ENCODE data around the gene COL6A2.

COL6A2 gene

DNA sequence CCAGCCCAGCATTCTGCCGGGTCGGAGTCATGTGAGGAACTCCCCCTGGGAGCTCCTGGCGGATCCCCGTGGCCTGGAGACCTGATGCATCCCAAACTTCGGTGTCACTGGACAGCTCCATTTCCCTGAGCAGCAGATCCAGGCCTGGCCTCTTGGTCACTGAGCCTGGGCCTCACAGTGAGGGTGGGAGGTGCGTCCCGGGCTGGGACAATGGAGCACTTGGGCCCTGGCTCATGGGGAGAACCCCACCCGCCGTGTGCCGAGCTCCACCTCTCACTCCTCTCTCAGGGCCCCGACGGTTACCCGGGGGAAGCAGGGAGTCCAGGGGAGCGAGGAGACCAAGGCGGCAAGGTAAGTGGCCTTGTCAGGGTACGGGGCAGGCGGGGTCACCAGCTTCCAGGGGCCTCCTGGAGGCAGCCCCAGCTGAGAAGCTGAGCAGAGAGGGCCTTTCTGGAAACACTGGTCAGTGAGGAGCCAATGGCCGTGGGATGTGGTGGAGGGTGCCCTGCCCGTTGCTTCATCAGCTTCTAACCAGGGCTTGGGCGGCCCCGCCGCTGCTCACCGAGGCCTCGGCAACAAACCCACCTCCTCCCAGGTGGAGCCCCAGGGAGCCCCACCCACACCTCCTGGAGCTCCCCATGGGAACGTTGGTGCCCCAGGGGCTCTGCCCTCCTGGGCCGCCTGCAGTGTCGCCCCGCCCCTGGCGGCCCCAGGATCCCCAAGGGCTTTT, 19.8 kb downstream of the COL6A2 start:
- CTCF ChIA-PET = interaction anchor here (1.8 kb wide), 1 partner anchor 26 kb away, joined by 5 read pairs; no protein-coding TSS in a partner anchor
- TF ChIP-seq NFRKB (IDR thresholded peaks at IDR 0.05) (no peak), BHLHE40 (IDR thresholded peaks at IDR 0.05; ENCODE audit: borderline replicate concordance) (no peak)
- DNase-seq (ENCODE audit: extremely low spot score) = no peak
- POLR2A ChIA-PET = interaction anchor here (1.2 kb wide), 1 partner anchor 13 kb away, joined by 3 read pairs; no protein-coding TSS in a partner anchor

DNA sequence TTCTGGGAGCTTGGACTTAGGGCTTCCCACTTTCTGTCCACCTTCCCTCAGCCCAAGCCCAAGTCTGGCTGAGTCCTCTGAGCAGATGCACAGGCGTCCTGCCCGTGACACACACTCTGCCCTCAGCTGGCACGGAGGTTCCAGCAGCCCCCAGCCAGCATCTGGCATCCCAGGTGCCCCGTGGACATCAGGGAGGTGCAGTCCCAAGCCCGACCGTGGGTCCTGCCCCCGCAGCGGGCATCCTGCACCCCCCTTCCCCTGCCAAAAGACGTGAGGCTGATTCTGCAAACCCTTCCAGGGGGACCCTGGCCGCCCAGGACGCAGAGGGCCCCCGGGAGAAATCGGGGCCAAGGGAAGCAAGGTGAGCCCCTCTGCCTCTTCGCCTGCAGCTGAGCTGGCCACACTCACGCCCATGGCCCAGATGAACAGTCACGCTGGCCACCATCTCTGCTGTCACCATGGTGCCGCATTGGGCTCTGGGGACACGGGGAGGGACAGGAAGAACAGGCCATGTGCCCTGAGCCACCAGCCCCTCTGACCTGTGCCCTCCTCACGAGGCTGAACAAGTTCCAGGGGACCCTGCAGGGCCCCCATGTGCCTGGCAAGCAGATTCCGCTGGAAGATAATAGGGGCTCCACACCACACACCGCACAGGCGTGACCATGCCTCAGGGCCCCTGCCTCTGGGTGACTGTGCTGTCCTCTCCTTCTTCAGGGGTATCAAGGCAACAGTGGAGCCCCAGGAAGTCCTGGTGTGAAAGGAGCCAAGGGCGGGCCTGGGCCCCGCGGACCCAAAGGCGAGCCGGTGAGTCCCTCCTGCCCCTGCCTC, 20.6 kb downstream of the COL6A2 start:
- POLR2A ChIA-PET = no interaction called here
- TF ChIP-seq L3MBTL2 (conservative IDR thresholded peaks at IDR 0.05) = no peak
- TF ChIP-seq FOXA1 (IDR thresholded peaks at IDR 0.05) = no peak
- TF ChIP-seq ARNT (IDR thresholded peaks at IDR 0.05) = no peak
- TF ChIP-seq FOXK2 (IDR thresholded peaks at IDR 0.05) = no peak
- no peak for TF ChIP-seq NFRKB (IDR thresholded peaks at IDR 0.05)
- TF ChIP-seq BHLHE40 (IDR thresholded peaks at IDR 0.05; ENCODE audit: borderline replicate concordance) = no peak
- no peak for TF ChIP-seq CTBP1 (IDR thresholded peaks at IDR 0.05; ENCODE audit: borderline replicate concordance)
- no peak for TF ChIP-seq FOXM1 (IDR thresholded peaks at IDR 0.05; ENCODE audit: borderline replicate concordance)
- TF ChIP-seq, protein P1, sequence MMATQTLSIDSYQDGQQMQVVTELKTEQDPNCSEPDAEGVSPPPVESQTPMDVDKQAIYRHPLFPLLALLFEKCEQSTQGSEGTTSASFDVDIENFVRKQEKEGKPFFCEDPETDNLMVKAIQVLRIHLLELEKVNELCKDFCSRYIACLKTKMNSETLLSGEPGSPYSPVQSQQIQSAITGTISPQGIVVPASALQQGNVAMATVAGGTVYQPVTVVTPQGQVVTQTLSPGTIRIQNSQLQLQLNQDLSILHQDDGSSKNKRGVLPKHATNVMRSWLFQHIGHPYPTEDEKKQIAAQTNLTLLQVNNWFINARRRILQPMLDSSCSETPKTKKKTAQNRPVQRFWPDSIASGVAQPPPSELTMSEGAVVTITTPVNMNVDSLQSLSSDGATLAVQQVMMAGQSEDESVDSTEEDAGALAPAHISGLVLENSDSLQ (IDR thresholded peaks at IDR 0.05) = no peak
- no peak for TF ChIP-seq LEF1 (IDR thresholded peaks at IDR 0.05; ENCODE audit: borderline replicate concordance)
- TF ChIP-seq ZNF384 (IDR thresholded peaks at IDR 0.05) = no peak
- TF ChIP-seq TARDBP (IDR thresholded peaks at IDR 0.05) = no peak
- TF ChIP-seq ELF4 (IDR thresholded peaks at IDR 0.05) = no peak
- TF ChIP-seq SP1 (IDR thresholded peaks at IDR 0.05) = no peak
- TF ChIP-seq HDGF (IDR thresholded peaks at IDR 0.05; ENCODE audit: borderline replicate concordance) = no peak
- TF ChIP-seq SUZ12 (IDR thresholded peaks at IDR 0.05) = no peak
- no peak for DNase-seq (ENCODE audit: extremely low spot score)
- CTCF ChIA-PET = interaction anchor here (1.8 kb wide), 1 partner anchor 25 kb away, joined by 5 read pairs; no protein-coding TSS in a partner anchor

DNA sequence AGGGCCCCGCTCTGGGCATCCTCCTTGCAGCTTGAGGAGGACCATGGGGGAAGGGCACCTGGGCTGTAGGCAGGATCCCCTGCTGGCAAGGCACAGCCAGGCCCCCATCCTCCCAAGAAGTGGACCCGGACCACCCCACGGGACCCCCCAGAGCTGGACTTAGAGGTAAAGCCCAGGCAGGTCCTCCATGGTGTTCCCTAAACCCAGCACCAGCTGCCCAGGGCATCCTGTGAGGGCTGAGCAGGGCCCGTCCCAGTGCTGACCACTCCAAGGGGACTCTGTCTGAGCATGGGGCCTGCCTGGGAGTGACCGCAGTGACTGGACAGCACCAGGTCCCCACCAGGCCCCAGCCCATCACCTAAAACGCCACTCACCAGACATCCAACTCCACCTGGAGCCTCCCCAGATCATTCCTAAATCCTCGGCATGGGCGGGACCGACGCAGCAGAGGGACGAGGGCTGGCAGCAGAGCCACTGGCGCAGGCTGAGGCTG, 21.3 kb downstream of the COL6A2 start:
- TF ChIP-seq SP1 (IDR thresholded peaks at IDR 0.05) = no peak
- ChIA-PET CTCF (no interaction called here), POLR2A (no interaction called here)
- DNase-seq (ENCODE audit: extremely low spot score) = no peak

DNA sequence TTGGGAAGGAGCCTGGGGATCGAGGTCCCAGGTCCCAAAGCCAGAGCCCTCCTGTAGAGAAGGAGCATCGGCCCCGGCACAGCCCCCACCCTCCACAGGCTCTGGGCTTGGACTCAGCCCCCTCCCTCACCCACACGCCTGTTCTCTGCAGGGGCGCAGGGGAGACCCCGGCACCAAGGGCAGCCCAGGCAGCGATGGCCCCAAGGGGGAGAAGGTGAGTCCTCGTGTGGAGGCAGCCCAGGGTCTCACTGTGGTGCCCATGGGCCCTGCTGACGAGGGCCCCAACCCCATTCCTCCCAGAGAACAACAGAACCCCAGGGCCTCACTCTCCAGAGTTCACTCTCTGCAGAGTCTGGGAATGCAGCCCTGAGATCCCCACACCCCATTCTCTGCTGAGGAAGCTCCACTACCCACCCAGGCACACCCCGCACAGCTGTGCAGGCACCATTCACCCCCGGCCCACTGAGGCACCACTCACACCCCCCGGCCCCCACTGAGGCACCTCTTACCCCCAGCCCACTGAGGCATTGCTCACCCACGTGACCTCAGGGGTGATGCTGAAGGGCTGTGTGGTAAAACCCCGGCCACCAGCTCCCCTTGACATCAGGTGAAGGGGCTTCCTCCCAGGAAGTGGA, 21.8 kb downstream of the COL6A2 start:
- no peak for DNase-seq (ENCODE audit: extremely low spot score)
- CTCF ChIA-PET = no interaction called here
- POLR2A ChIA-PET = no interaction called here
- no peak for TF ChIP-seq NFRKB (IDR thresholded peaks at IDR 0.05)
- no peak for TF ChIP-seq ARNT (IDR thresholded peaks at IDR 0.05)
- TF ChIP-seq SUZ12 (IDR thresholded peaks at IDR 0.05) = no peak
- no peak for TF ChIP-seq BHLHE40 (IDR thresholded peaks at IDR 0.05; ENCODE audit: borderline replicate concordance)

DNA sequence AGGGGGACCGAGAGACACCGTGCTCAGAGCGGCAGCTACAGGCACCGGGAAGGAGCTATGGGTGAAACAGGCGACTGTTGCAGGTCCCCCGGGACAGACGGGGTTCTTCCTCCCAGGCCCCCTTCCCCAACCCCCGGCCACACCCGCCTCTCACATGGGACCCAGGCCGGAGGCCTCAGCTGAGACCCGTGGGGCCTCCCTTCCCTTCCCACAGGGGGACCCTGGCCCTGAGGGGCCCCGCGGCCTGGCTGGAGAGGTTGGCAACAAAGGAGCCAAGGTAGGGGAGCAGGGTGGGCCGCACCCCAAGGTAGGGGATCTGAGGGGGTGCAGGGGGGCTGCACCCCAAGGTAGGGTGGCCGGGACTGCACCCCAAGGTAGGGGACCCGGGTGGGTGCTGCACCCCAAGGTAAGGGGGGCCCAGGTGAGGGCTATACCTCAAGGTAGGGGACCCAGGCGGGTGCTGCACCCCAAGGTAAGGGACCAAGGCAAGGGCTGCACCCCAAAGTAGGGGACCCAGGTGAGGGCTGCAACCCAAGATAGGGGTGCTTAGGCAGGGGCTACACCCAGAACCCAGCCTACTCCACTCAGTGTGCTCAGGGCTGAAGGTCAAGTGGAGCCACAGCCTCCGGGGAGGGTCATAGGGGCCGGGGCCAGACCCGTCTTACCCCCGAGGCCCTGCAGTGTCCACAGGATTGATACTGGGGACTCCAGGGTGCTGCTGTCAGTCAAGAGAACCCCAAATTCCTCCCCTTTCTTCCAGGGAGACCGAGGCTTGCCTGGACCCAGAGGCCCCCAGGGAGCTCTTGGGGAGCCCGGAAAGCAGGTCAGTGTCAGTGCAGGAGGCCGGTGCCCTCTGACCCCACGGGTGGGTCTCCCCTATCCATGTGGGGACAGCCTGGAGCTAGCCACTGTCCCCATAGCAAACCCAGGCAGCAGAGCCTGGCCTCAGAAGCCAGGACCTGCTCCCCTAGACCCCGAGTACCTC, 22.7 kb downstream of the COL6A2 start:
- no peak for DNase-seq (ENCODE audit: extremely low spot score)
- ChIA-PET CTCF (no interaction called here), POLR2A (no interaction called here)
- no peak for TF ChIP-seq TARDBP (IDR thresholded peaks at IDR 0.05)

DNA sequence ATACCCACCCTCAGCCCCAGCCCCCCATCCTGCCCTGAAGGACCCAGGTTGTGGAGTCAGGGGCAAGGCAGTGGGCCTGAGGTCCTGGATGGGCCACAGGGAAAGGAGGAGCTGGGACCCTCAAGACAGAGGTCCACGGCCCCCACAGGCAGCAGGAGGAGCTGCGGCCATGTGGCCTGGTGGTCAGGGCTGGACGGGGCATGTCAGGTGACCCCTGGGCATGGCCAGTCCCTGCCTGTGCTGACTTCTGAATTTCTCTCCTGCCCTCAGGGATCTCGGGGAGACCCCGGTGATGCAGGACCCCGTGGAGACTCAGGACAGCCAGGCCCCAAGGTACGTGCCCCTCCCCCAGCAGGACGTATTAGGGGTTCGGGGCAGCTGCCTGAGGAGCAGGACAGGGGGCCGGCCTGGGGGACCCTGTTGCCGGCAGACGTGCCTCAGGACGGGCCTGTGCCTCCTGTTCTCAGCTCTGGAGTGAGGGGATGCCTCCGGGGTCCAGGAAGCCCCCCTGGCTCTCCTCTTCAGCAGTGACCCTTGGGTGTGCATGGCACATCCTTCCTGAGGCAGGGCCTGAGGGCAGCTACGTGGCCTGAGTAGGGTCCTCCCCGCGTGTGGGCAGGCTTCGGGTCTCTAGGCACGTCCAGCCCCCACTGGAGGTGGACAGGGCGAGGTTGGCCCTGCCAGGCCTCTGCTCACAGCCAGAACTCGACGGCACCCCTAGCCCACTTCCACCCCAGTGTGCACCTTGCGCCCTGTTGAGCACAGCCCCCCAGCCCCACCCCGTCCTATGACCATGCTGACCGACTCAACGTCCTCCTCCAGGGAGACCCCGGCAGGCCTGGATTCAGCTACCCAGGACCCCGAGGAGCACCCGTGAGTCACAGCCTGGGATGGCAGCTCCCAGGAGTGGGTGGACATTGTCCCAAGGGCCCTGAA, 23.6 kb downstream of the COL6A2 start:
- CTCF ChIA-PET = no interaction called here

More for the DNA sequence above, 23.6 kb downstream of the COL6A2 start:
- TF ChIP-seq ELF4 (IDR thresholded peaks at IDR 0.05) = no peak
- no peak for TF ChIP-seq LEF1 (IDR thresholded peaks at IDR 0.05; ENCODE audit: borderline replicate concordance)
- TF ChIP-seq BHLHE40 (IDR thresholded peaks at IDR 0.05; ENCODE audit: borderline replicate concordance) = no peak
- TF ChIP-seq FOXK2 (IDR thresholded peaks at IDR 0.05) = no peak
- TF ChIP-seq NFRKB (IDR thresholded peaks at IDR 0.05) = no peak
- TF ChIP-seq ARNT (IDR thresholded peaks at IDR 0.05) = no peak
- no peak for TF ChIP-seq CTBP1 (IDR thresholded peaks at IDR 0.05; ENCODE audit: borderline replicate concordance)
- TF ChIP-seq SUZ12 (IDR thresholded peaks at IDR 0.05) = no peak
- no peak for TF ChIP-seq FOXA1 (IDR thresholded peaks at IDR 0.05)
- no peak for TF ChIP-seq FOXM1 (IDR thresholded peaks at IDR 0.05; ENCODE audit: borderline replicate concordance)
- TF ChIP-seq L3MBTL2 (conservative IDR thresholded peaks at IDR 0.05) = no peak
- TF ChIP-seq TARDBP (IDR thresholded peaks at IDR 0.05) = no peak
- TF ChIP-seq ZNF384 (IDR thresholded peaks at IDR 0.05) = no peak
- TF ChIP-seq SP1 (IDR thresholded peaks at IDR 0.05) = no peak
- TF ChIP-seq HDGF (IDR thresholded peaks at IDR 0.05; ENCODE audit: borderline replicate concordance) = no peak
- TF ChIP-seq, protein P1 (IDR thresholded peaks at IDR 0.05) = no peak
- no peak for DNase-seq (ENCODE audit: extremely low spot score)
- POLR2A ChIA-PET = no interaction called here

Data from HEK293T (cell line).